Measurements from ENCODE around the gene ZNF451. TPM values are rescaled to one million over a fixed set of nuclear protein-coding genes. Genes with fewer than 3 reads are reported as not detected.

The ZNF451 gene
- total and polyA plus RNA-seq, 2 donors (not counting 3 experiments of a cell fraction or from before 2014, with no cell fraction given): 9.9 to 64.4 TPM

GRCh38 chr6:57141451-57142177 is 51.6 kb downstream of the ZNF451 start:
- CTCF ChIA-PET: no interaction called here
- no peak for DNase-seq (ENCODE audit: low read depth, low spot score)
- no peak overlapping the region for H3K27ac ChIP-seq (ENCODE audit: insufficient read depth, low read depth, low read length)
- no peaks in the 10 kb centered on the region for H3K9me1 ChIP-seq (replicated peaks; ENCODE audit: control insufficient read depth, extremely low read depth, insufficient read depth, low read length)
- dilution Hi-C loops (cut with MboI; ENCODE audit: extremely low pct_ligation_motif_present, low sequenced_read_pairs): no loop called here
- no peaks in the 10 kb centered on the region for H3K79me2 ChIP-seq (ENCODE audit: control insufficient read depth, insufficient read depth, low read length)
- no peaks in the 10 kb centered on the region for H3K27me3 ChIP-seq (ENCODE audit: control insufficient read depth in 2 of 2, insufficient read depth in 2 of 2, low read length in 2 of 2)
- no peaks in the 10 kb centered on the region for H4K20me1 ChIP-seq (replicated peaks; ENCODE audit: control insufficient read depth, extremely low read depth, insufficient read depth, low read length)
- H3K4me1 ChIP-seq (ENCODE audit: control insufficient read depth, extremely low read depth, insufficient read depth, low read length): no peaks in the 10 kb centered on the region
- intact Hi-C loops (cut with micrococcal nuclease): no loop called here
- POLR2A ChIA-PET: interaction anchor here (0.6 kb wide), 1 partner anchor 49 kb away, joined by 3 read pairs; no protein-coding TSS in a partner anchor
- H3K4me2 ChIP-seq (ENCODE audit: insufficient read depth, low read length): no peak overlapping the region
- H3K9me3 ChIP-seq (replicated peaks; ENCODE audit: control insufficient read depth, insufficient read depth, low read length): no peaks in the 10 kb centered on the region
- H3K9ac ChIP-seq (replicated peaks; ENCODE audit: extremely low read depth, insufficient read depth, low read length): no peak overlapping the region
- peaks cover 0 to 2% of the 10 kb centered on the region in 2 experiments for H3K36me3 ChIP-seq (ENCODE audit: control insufficient read depth in 2 of 2, extremely low read depth in 1 of 2, insufficient read depth in 2 of 2, low read length in 2 of 2)
- BruUV-seq (replicated peaks): no TSS peak
- H2AFZ ChIP-seq (ENCODE audit: low read depth, low read length): no peak overlapping the region
- no peak overlapping the region for H3K4me3 ChIP-seq (replicated peaks in 1 of 3; ENCODE audit: insufficient read depth in 1 of 3, low read depth in 1 of 3, low read length in 3 of 3)
- TF ChIP-seq POLR2AphosphoS5 (IDR thresholded peaks at IDR 0.05; ENCODE audit: insufficient read depth, low read depth, low read length) (no peak), MAX (IDR thresholded peaks at IDR 0.05; ENCODE audit: insufficient read depth, insufficient read length) (no peak), POLR2A (IDR thresholded peaks at IDR 0.05; ENCODE audit: low read depth, low read length) (no peak), CTCF (IDR thresholded peaks at IDR 0.05; ENCODE audit: extremely low read depth in 1 of 2, insufficient read depth in 1 of 2, low read depth in 1 of 2, low read length in 2 of 2) (no peak), FOS (IDR thresholded peaks at IDR 0.05; ENCODE audit: borderline replicate concordance, insufficient read depth, low read length) (no peak), JUN (IDR thresholded peaks at IDR 0.05; ENCODE audit: borderline replicate concordance, insufficient read depth, insufficient read length, low read depth) (no peak), EZH2 (IDR thresholded peaks at IDR 0.05; ENCODE audit: borderline replicate concordance, low read depth, low read length, severe bottlenecking) (no peak)
- FAIRE-seq: no peak
